DMS53 treated with DMSO at 0.1 percent for 48 hours (cell line): ENCODE results near the gene CPA4.
"Not testable (repeated sequence)": the region's sequence is repeated elsewhere in the genome, so short reads cannot be mapped to it uniquely, and the experiment has no call there.

Experiments used
- DNase-seq: peaks from one replicate; lab custom pipeline; 2025; ENCODE audit not compliant: unreplicated experiment; lab: John Stamatoyannopoulos, UW

Gene CPA4

GRCh38 chr7:130301501-130302020 is 8.6 kb downstream of the CPA4 start:
- no peak for DNase-seq

- no peak for DNase-seq
These were observed 9.7 kb downstream of the CPA4 start for GRCh38 chr7:130302649-130303048.

- DNase-seq, result no peak
These were observed 10.2 kb downstream of the CPA4 start for GRCh38 chr7:130303127-130303526.

GRCh38 chr7:130303551-130303950 is 10.6 kb downstream of the CPA4 start:
- DNase-seq, result no peak

- DNase-seq, result no peak
These were observed 11.0 kb downstream of the CPA4 start for GRCh38 chr7:130303982-130304381.

GRCh38 chr7:130304878-130305277 is 11.9 kb downstream of the CPA4 start:
- DNase-seq, result no peak

GRCh38 chr7:130305433-130306042 is 12.6 kb downstream of the CPA4 start:
- no peak for DNase-seq

GRCh38 chr7:130309986-130310385 is 17.0 kb downstream of the CPA4 start:
- no peak for DNase-seq

GRCh38 chr7:130314305-130314704 is 21.3 kb downstream of the CPA4 start:
- no peak for DNase-seq

GRCh38 chr7:130319541-130319940 is 26.6 kb downstream of the CPA4 start:
- no peak for DNase-seq

- not testable (repeated sequence) for DNase-seq
These were observed 28.7 kb downstream of the CPA4 start for GRCh38 chr7:130321542-130322229.

GRCh38 chr7:130322615-130323014 is 29.7 kb downstream of the CPA4 start:
- no peak for DNase-seq

- DNase-seq, result no peak
These were observed 31.5 kb downstream of the CPA4 start for GRCh38 chr7:130324306-130324943.

GRCh38 chr7:130329681-130330080 is 36.7 kb downstream of the CPA4 start:
- DNase-seq, result no peak

GRCh38 chr7:130332259-130333053 is 39.5 kb downstream of the CPA4 start:
- DNase-seq, result no peak

- no peak for DNase-seq
These were observed 40.9 kb downstream of the CPA4 start for GRCh38 chr7:130333832-130334231.

GRCh38 chr7:130334274-130334673 is 41.3 kb downstream of the CPA4 start:
- no peak for DNase-seq

- DNase-seq, result no peak
These were observed 44.5 kb downstream of the CPA4 start for GRCh38 chr7:130337410-130337971.

- no peak for DNase-seq
These were observed 45.3 kb downstream of the CPA4 start for GRCh38 chr7:130338233-130338632.

GRCh38 chr7:130341882-130342281 is 48.9 kb downstream of the CPA4 start:
- no peak for DNase-seq
